ENCODE data around the gene DPF1.

Gene DPF1

DNA sequence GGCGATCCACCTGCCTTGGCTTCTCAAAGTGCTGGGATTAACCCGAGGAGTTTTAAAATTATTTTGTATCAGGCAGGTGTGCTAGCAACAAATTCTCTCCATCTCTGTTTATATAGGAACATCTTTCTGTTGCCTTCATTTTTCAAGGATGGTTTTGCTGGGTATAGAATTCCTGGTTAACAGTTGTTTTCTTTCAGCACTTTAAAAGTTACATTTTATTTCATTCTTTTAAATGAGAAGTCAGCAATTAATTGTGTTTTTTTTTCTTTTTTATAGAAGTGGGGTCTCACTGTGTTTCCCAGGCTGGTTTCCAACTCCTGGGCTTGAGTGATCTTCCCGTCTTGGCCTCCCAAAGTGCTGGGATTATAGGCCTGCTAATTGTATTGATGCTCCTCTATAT is 44.0 kb downstream of the DPF1 start:
- H3K27me3 ChIP-seq (replicated peaks in 2 of 5; ENCODE audit: control insufficient read depth in 4 of 5, insufficient read depth in 5 of 5, low read length in 4 of 5): no peaks in the 10 kb centered on the region
- ChIA-PET POLR2A (no interaction called here), CTCF (no interaction called here)
- DNase-seq: peak in 2 of 3 donors; percentile 27 to 44
- H3K4me3 ChIP-seq (ENCODE audit: control insufficient read depth in 1 of 7, extremely low read depth in 1 of 7, insufficient read depth in 4 of 7, low read depth in 2 of 7, low read length in 6 of 7): no peak overlapping the region
- WGBS (ENCODE audit: insufficient coverage): 87% methylated on average over 3 of the region's 3 CpGs
- peaks cover 12 to 58% (median 26%) of the 10 kb centered on the region in 4 experiments for H3K36me3 ChIP-seq (ENCODE audit: control insufficient read depth in 4 of 4, insufficient read depth in 4 of 4, low read length in 3 of 4)
- H3K27ac ChIP-seq (ENCODE audit: insufficient read depth in 1 of 2, low read depth in 1 of 2, low read length in 2 of 2, poor library complexity in 1 of 2, severe bottlenecking in 2 of 2): no peak overlapping the region
- peaks cover 0 to 17% (median 13%) of the 10 kb centered on the region in 5 experiments for H3K9me3 ChIP-seq (ENCODE audit: control extremely low read depth in 1 of 5, control insufficient read depth in 4 of 5, insufficient read depth in 2 of 5, low read depth in 1 of 5, low read length in 4 of 5)
- H3K4me1 ChIP-seq (ENCODE audit: control extremely low read depth in 1 of 4, control insufficient read depth in 4 of 4, insufficient read depth in 4 of 4, low read length in 3 of 4): no peaks in the 10 kb centered on the region

DNA sequence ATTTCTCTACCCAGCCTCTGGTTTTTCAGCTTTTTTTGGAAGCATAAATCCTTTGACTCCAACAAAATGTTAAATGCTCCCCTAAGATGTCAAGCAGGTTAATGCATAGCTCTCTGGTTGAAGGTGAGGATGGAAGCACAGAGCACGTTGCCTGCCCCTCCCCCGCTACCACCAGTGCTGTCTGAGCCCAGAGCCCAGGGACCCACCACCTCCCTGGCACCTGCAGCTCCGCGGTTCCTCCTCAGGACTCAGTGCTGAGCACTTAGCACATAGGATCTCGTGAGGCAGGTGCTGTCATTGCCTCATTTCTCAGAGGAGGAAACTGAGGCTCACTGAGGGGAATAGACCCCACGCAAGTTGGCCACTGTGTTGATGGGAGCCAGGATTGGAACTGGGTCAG is 48.6 kb downstream of the DPF1 start:
- WGBS (ENCODE audit: insufficient coverage): 100% methylated on average over 5 of the region's 6 CpGs
- H3K9me3 ChIP-seq (ENCODE audit: control extremely low read depth in 1 of 5, control insufficient read depth in 4 of 5, insufficient read depth in 2 of 5, low read depth in 1 of 5, low read length in 4 of 5): peaks cover 0 to 13% (median 11%) of the 10 kb centered on the region in 5 experiments
- no peak for DNase-seq
- no peaks in the 10 kb centered on the region for H3K27me3 ChIP-seq (replicated peaks in 2 of 5; ENCODE audit: control insufficient read depth in 4 of 5, insufficient read depth in 5 of 5, low read length in 4 of 5)
- ChIA-PET CTCF (no interaction called here), POLR2A (no interaction called here)
- no peak overlapping the region for H3K4me3 ChIP-seq (ENCODE audit: control insufficient read depth in 1 of 7, extremely low read depth in 1 of 7, insufficient read depth in 4 of 7, low read depth in 2 of 7, low read length in 6 of 7)
- H3K36me3 ChIP-seq (ENCODE audit: control insufficient read depth in 4 of 4, insufficient read depth in 4 of 4, low read length in 3 of 4): peaks cover 6 to 44% (median 15%) of the 10 kb centered on the region in 4 experiments
- no peak overlapping the region for H3K27ac ChIP-seq (ENCODE audit: insufficient read depth in 1 of 2, low read depth in 1 of 2, low read length in 2 of 2, poor library complexity in 1 of 2, severe bottlenecking in 2 of 2)
- H3K4me1 ChIP-seq (ENCODE audit: control extremely low read depth in 1 of 4, control insufficient read depth in 4 of 4, insufficient read depth in 4 of 4, low read length in 3 of 4): no peaks in the 10 kb centered on the region

DNA sequence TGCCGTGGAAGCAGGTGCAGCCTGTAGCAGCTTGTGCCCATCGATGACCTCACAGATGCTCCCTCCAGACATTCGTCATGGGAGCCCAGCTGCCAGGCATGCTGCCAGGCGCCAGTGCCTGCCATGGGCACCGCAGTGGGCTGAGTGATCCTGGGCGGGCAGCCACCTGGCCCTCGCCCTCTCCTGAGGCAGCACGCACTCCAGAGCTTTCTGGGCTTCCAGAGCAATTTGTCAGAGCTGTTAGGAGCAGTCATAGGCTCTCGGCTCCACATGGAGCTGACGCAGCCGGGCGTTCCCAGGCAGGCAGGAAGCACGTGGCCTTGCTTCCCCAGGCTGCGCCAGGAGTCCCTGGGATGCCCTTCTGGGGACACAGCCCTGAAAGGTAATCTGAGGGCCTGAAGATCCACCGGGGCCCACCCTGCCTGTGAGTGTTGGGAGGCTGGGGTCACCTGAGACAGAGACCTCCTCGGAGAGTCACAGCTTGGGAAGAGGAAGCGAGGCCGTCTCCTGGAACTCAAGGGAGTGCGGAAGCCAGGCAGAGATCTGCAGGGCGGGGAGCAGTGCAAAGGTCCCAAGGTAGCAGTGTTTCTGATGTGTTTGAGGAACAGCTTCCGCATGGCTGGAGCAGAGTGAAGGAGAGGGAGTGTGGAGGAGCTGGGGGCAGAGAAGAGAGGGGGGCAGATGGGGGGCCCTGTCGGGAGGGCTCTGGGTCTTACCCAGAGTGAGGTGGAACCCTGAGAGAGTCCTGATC is 50.6 kb downstream of the DPF1 start:
- ChIA-PET POLR2A (no interaction called here), CTCF (no interaction called here)
- no peak for DNase-seq
- Histone ChIP-seq H3K4me3 (ENCODE audit: control insufficient read depth in 1 of 7, extremely low read depth in 1 of 7, insufficient read depth in 4 of 7, low read depth in 2 of 7, low read length in 6 of 7) (no peak overlapping the region), H3K27ac (ENCODE audit: insufficient read depth in 1 of 2, low read depth in 1 of 2, low read length in 2 of 2, poor library complexity in 1 of 2, severe bottlenecking in 2 of 2) (no peak overlapping the region), H3K9me3 (ENCODE audit: control extremely low read depth in 1 of 5, control insufficient read depth in 4 of 5, insufficient read depth in 2 of 5, low read depth in 1 of 5, low read length in 4 of 5) (peaks cover 0 to 5% (median 0%) of the 10 kb centered on the region in 5 experiments), H3K27me3 (replicated peaks in 2 of 5; ENCODE audit: control insufficient read depth in 4 of 5, insufficient read depth in 5 of 5, low read length in 4 of 5) (no peaks in the 10 kb centered on the region), H3K36me3 (ENCODE audit: control insufficient read depth in 4 of 4, insufficient read depth in 4 of 4, low read length in 3 of 4) (peaks cover 5 to 44% (median 20%) of the 10 kb centered on the region in 4 experiments), H3K4me1 (ENCODE audit: control extremely low read depth in 1 of 4, control insufficient read depth in 4 of 4, insufficient read depth in 4 of 4, low read length in 3 of 4) (peaks cover 0 to under 1% (median 0%) of the 10 kb centered on the region in 4 experiments)
- whole genome bisulfite sequencing (ENCODE audit: insufficient coverage): 95% methylated on average over 20 of the region's 22 CpGs

DNA sequence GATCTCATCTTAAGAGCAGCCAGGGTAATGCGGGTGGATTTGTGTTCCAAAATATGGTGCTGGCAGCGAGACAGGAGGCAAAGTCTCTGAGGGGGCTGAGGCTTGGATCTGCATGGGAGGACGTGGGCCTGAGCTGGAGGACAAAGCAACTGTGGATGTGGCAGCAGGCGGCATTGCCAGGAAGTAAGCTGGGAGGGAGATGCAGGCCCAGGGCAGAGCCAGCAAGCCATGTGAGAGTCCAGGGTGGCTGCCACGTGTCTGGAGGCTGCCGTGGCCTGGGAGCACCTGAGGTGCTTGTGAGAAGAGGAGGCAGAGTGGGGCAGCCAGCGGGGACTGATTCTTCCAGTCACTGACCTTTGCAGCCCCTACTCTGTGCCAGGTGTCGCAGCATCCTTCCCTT is 52.0 kb downstream of the DPF1 start:
- POLR2A ChIA-PET: interaction anchor here (0.6 kb wide), 1 partner anchor 723 kb away, joined by 7 read pairs; no protein-coding TSS in a partner anchor
- Histone ChIP-seq H3K4me1 (ENCODE audit: control extremely low read depth in 1 of 4, control insufficient read depth in 4 of 4, insufficient read depth in 4 of 4, low read length in 3 of 4) (peaks cover 0 to 2% (median 0%) of the 10 kb centered on the region in 4 experiments), H3K27me3 (replicated peaks in 2 of 5; ENCODE audit: control insufficient read depth in 4 of 5, insufficient read depth in 5 of 5, low read length in 4 of 5) (no peaks in the 10 kb centered on the region), H3K9me3 (ENCODE audit: control extremely low read depth in 1 of 5, control insufficient read depth in 4 of 5, insufficient read depth in 2 of 5, low read depth in 1 of 5, low read length in 4 of 5) (no peaks in the 10 kb centered on the region), H3K36me3 (ENCODE audit: control insufficient read depth in 4 of 4, insufficient read depth in 4 of 4, low read length in 3 of 4) (peaks cover 5 to 45% (median 20%) of the 10 kb centered on the region in 4 experiments), H3K27ac (ENCODE audit: insufficient read depth in 1 of 2, low read depth in 1 of 2, low read length in 2 of 2, poor library complexity in 1 of 2, severe bottlenecking in 2 of 2) (no peak overlapping the region), H3K4me3 (ENCODE audit: control insufficient read depth in 1 of 7, extremely low read depth in 1 of 7, insufficient read depth in 4 of 7, low read depth in 2 of 7, low read length in 6 of 7) (no peak overlapping the region)
- DNase-seq: no peak
- 94% methylated on average over 8 of the region's 8 CpGs for WGBS (ENCODE audit: insufficient coverage)
- CTCF ChIA-PET: interaction anchor here (1.0 kb wide), 1 partner anchor 15 kb away, joined by 3 read pairs; no protein-coding TSS in a partner anchor

GRCh38 chr19:38170334-38170733 is 53.7 kb downstream of the DPF1 start:
- no peak for DNase-seq
- peaks cover 8 to 55% (median 23%) of the 10 kb centered on the region in 4 experiments for H3K36me3 ChIP-seq (ENCODE audit: control insufficient read depth in 4 of 4, insufficient read depth in 4 of 4, low read length in 3 of 4)
- POLR2A ChIA-PET: interaction anchor here (0.7 kb wide), 1 partner anchor 263 kb away, joined by 3 read pairs; the partner anchor contains the start of gene SIPA1L3

DNA sequence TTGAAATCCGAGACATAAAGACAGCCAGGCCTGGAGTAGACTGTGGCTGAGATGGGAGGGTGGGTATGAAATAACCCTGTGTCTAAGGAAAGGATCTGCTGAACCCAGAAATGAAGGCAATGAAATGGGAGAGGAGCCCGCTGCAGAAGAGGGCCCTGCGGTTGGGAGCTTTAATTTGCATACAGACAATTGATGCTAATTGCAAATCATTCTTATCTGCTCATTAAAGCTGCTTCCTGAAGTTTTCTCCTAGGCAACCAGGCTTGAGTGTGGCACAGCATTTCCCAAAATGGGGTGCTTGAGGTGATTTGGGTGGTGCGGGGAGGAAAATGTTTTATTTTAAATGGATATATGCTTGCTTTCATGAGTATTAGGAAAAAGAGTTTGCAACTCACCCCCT is 55.4 kb downstream of the DPF1 start:
- no peaks in the 10 kb centered on the region for H3K27me3 ChIP-seq (replicated peaks in 2 of 5; ENCODE audit: control insufficient read depth in 4 of 5, insufficient read depth in 5 of 5, low read length in 4 of 5)
- CTCF ChIA-PET: interaction anchor here (1.5 kb wide), 1 partner anchor 34 kb away, joined by 4 read pairs; no protein-coding TSS in a partner anchor
- DNase-seq: peak; percentile 25 to 79 (median 61)

More at GRCh38 chr19:38170334-38170733, 53.7 kb downstream of the DPF1 start:
- H3K9me3 ChIP-seq (ENCODE audit: control extremely low read depth in 1 of 5, control insufficient read depth in 4 of 5, insufficient read depth in 2 of 5, low read depth in 1 of 5, low read length in 4 of 5): no peaks in the 10 kb centered on the region
- CTCF ChIA-PET: no interaction called here
- H3K27ac ChIP-seq (ENCODE audit: insufficient read depth in 1 of 2, low read depth in 1 of 2, low read length in 2 of 2, poor library complexity in 1 of 2, severe bottlenecking in 2 of 2): no peak overlapping the region
- H3K27me3 ChIP-seq (replicated peaks in 2 of 5; ENCODE audit: control insufficient read depth in 4 of 5, insufficient read depth in 5 of 5, low read length in 4 of 5): no peaks in the 10 kb centered on the region
- H3K4me3 ChIP-seq (ENCODE audit: control insufficient read depth in 1 of 7, extremely low read depth in 1 of 7, insufficient read depth in 4 of 7, low read depth in 2 of 7, low read length in 6 of 7): no peak overlapping the region
- 93% methylated on average over 7 of the region's 12 CpGs for WGBS (ENCODE audit: insufficient coverage)
- H3K4me1 ChIP-seq (ENCODE audit: control extremely low read depth in 1 of 4, control insufficient read depth in 4 of 4, insufficient read depth in 4 of 4, low read length in 3 of 4): peaks cover 0 to 2% (median 0%) of the 10 kb centered on the region in 4 experiments

GRCh38 chr19:38165335-38165734 is 58.7 kb downstream of the DPF1 start:
- peaks cover 18 to 79% (median 54%) of the 10 kb centered on the region in 4 experiments for H3K36me3 ChIP-seq (ENCODE audit: control insufficient read depth in 4 of 4, insufficient read depth in 4 of 4, low read length in 3 of 4)
- H3K27me3 ChIP-seq (replicated peaks in 2 of 5; ENCODE audit: control insufficient read depth in 4 of 5, insufficient read depth in 5 of 5, low read length in 4 of 5): no peaks in the 10 kb centered on the region
- no peak overlapping the region for H3K27ac ChIP-seq (ENCODE audit: insufficient read depth in 1 of 2, low read depth in 1 of 2, low read length in 2 of 2, poor library complexity in 1 of 2, severe bottlenecking in 2 of 2)
- H3K9me3 ChIP-seq (ENCODE audit: control extremely low read depth in 1 of 5, control insufficient read depth in 4 of 5, insufficient read depth in 2 of 5, low read depth in 1 of 5, low read length in 4 of 5): peaks cover 0 to 19% (median 15%) of the 10 kb centered on the region in 5 experiments
- 98% methylated on average over 6 of the region's 6 CpGs for WGBS (ENCODE audit: insufficient coverage)
- peaks cover 0 to 2% (median 0%) of the 10 kb centered on the region in 4 experiments for H3K4me1 ChIP-seq (ENCODE audit: control extremely low read depth in 1 of 4, control insufficient read depth in 4 of 4, insufficient read depth in 4 of 4, low read length in 3 of 4)
- ChIA-PET CTCF (no interaction called here), POLR2A (no interaction called here)
- H3K4me3 ChIP-seq (ENCODE audit: control insufficient read depth in 1 of 7, extremely low read depth in 1 of 7, insufficient read depth in 4 of 7, low read depth in 2 of 7, low read length in 6 of 7): no peak overlapping the region
- no peak for DNase-seq

More for the DNA sequence above, 55.4 kb downstream of the DPF1 start:
- Histone ChIP-seq H3K9me3 (ENCODE audit: control extremely low read depth in 1 of 5, control insufficient read depth in 4 of 5, insufficient read depth in 2 of 5, low read depth in 1 of 5, low read length in 4 of 5) (no peaks in the 10 kb centered on the region), H3K27ac (ENCODE audit: insufficient read depth in 1 of 2, low read depth in 1 of 2, low read length in 2 of 2, poor library complexity in 1 of 2, severe bottlenecking in 2 of 2) (no peak overlapping the region), H3K36me3 (ENCODE audit: control insufficient read depth in 4 of 4, insufficient read depth in 4 of 4, low read length in 3 of 4) (peaks cover 6 to 66% (median 36%) of the 10 kb centered on the region in 4 experiments), H3K4me3 (ENCODE audit: control insufficient read depth in 1 of 7, extremely low read depth in 1 of 7, insufficient read depth in 4 of 7, low read depth in 2 of 7, low read length in 6 of 7) (no peak overlapping the region), H3K4me1 (ENCODE audit: control extremely low read depth in 1 of 4, control insufficient read depth in 4 of 4, insufficient read depth in 4 of 4, low read length in 3 of 4) (peaks cover 0 to 2% (median 0%) of the 10 kb centered on the region in 4 experiments)
- 72% methylated on average over 3 of the region's 4 CpGs for WGBS (ENCODE audit: insufficient coverage)
- POLR2A ChIA-PET: no interaction called here

All from common myeloid progenitor, CD34-positive (primary cell).